DND-41 (cell line): ENCODE data around the gene SCYGR5.
"Not testable (repeated sequence)": the region's sequence is repeated elsewhere in the genome, so short reads cannot be mapped to it uniquely, and the experiment has no call there.

Experiments
- ATAC-seq: fragments of 200-7000 bp; cut with Tn5 transposase; 3 replicates; pipeline ENCODE4 v1.9.1; 2021; ENCODE audit warnings: low read depth; ENCODE audit not compliant: insufficient read depth
- DNase-seq: peaks from one replicate; pipeline ENCODE4 v3.0.0-alpha.2; 2020
- H2AFZ ChIP-seq: 2 replicates; pipeline ENCODE4 v1.6.0; 2012; ENCODE audit warnings: low read depth, low read length
- H3K27ac ChIP-seq: 2 replicates; pipeline ENCODE4 v1.5.1; 2012; ENCODE audit warnings: low read length, inconsistent platforms
- H3K27me3 ChIP-seq: fragments of 200-600 bp; sonication (generic); 2 replicates; pipeline ENCODE4 v1.6.0; 2012; ENCODE audit warnings: low read length, mild to moderate bottlenecking, inconsistent platforms; ENCODE audit not compliant: insufficient read depth, poor library complexity
- H3K36me3 ChIP-seq: 2 replicates; pipeline ENCODE4 v1.5.1; 2012; ENCODE audit warnings: low read length, inconsistent platforms; ENCODE audit not compliant: insufficient read depth
- H3K4me1 ChIP-seq: 2 replicates; pipeline ENCODE4 v1.5.1; 2012; ENCODE audit warnings: mild to moderate bottlenecking, low read length; ENCODE audit not compliant: insufficient read depth
- H3K4me2 ChIP-seq: 2 replicates; pipeline ENCODE4 v1.6.0; 2012; ENCODE audit warnings: mild to moderate bottlenecking, moderate library complexity, low read length, inconsistent platforms; ENCODE audit not compliant: insufficient read depth
- H3K4me3 ChIP-seq, 2 experiments: fragments of 200-600 bp in 1 of 2; shearing (Covaris generic) in 1 of 2; 2 replicates each; pipeline ENCODE4 v1.5.1; 2012 to 2016; ENCODE audit warnings: inconsistent platforms in 2 of 2, low read length in 2 of 2, mild to moderate bottlenecking in 2 of 2, low read depth in 1 of 2, moderate library complexity in 1 of 2
- H3K79me2 ChIP-seq: 2 replicates; pipeline ENCODE4 v1.6.0; 2012; ENCODE audit warnings: low read length, inconsistent platforms; ENCODE audit not compliant: insufficient read depth
- H3K9ac ChIP-seq: 2 replicates; pipeline ENCODE4 v1.6.0; 2012; ENCODE audit warnings: low read depth, mild to moderate bottlenecking, inconsistent platforms, low read length, moderate library complexity
- H3K9me3 ChIP-seq: 2 replicates; pipeline ENCODE4 v1.5.1; 2012; ENCODE audit warnings: low read length, moderate library complexity, mild to moderate bottlenecking, inconsistent platforms; ENCODE audit not compliant: insufficient read depth, severe bottlenecking
- H4K20me1 ChIP-seq: 2 replicates; pipeline ENCODE4 v1.6.0; 2012; ENCODE audit warnings: low read length; ENCODE audit not compliant: insufficient read depth
- EZH2 ChIP-seq: IDR thresholded peaks from 3 replicates; pipeline ENCODE4 v1.6.1; 2012; ENCODE audit warnings: borderline replicate concordance, low read depth, mild to moderate bottlenecking, moderate library complexity, low read length, inconsistent platforms; ENCODE audit not compliant: severe bottlenecking
- TF ChIP-seq, protein P1 (sequence below): IDR thresholded peaks from 2 replicates; pipeline ENCODE4 v1.5.1; 2012; ENCODE audit warnings: borderline replicate concordance, low read length, moderate library complexity, mild to moderate bottlenecking; ENCODE audit not compliant: poor library complexity, severe bottlenecking; ENCODE audit errors: extremely low read depth

The SCYGR5 gene

GRCh38 chr2:227666631-227667170 lies at the start of gene SCYGR5:
Gene SCYGR5, plus strand, starts transcription at chr2:227666804. Its CDS starts 0 bp downstream, at chr2:227666804.
- H4K20me1 ChIP-seq, H3K4me2 ChIP-seq, H2AFZ ChIP-seq, H3K9me3 ChIP-seq, H3K27ac ChIP-seq, H3K36me3 ChIP-seq, ATAC-seq, H3K27me3 ChIP-seq, H3K9ac ChIP-seq, H3K4me1 ChIP-seq, H3K79me2 ChIP-seq, H3K4me3 ChIP-seq: not testable (repeated sequence)
- peak; percentile 7 for DNase-seq

DNA sequence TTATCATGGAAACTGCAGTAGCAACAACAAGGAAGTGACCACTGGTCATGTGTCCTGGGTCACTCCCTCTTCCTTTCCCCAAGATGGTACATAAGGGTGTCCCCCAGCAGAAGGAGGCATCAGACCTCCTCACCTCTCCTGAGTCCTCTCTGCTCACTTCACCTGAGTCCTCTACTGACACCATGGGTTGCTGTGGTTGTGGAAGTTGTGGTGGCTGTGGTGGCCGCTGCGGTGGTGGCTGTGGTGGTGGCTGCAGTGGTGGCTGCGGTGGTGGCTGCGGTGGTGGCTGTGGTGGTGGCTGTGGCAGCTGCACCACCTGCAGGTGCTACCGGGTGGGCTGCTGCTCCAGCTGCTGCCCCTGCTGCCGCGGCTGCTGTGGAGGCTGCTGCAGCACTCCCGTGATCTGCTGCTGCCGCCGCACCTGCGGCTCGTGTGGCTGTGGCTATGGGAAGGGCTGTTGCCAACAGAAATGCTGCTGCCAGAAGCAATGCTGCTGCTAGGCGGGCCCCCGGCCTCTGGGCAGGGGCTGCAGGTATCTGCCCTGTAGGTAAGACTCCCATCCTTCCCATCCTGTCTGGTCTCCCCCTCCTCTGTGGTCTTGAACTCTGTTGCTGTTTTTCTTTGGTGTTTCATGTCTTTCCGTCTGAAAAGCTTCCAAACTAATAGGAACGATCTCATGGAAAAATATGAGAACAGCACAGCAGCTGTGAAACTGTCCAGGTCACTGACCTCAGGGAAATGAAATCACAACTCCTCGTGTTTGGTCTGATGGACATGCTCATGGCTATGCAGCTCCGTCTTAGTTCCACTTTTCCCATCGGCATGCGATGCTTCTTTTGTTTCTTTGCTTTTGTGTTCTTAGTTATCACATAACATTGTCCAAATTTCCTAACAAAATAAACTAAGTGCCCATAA lies 49.0 kb upstream of the SCYGR5 start, which contains the start of gene SCYGR4:
SCYGR4 (plus strand) TSS at position 183 of the 915 bp plus-strand sequence; CDS start at position 183, 0 bp downstream.
- no peaks in the 10 kb centered on the region for H3K9me3 ChIP-seq
- H4K20me1 ChIP-seq, result no peaks in the 10 kb centered on the region
- H3K79me2 ChIP-seq, result no peaks in the 10 kb centered on the region
- TF ChIP-seq, protein P1, sequence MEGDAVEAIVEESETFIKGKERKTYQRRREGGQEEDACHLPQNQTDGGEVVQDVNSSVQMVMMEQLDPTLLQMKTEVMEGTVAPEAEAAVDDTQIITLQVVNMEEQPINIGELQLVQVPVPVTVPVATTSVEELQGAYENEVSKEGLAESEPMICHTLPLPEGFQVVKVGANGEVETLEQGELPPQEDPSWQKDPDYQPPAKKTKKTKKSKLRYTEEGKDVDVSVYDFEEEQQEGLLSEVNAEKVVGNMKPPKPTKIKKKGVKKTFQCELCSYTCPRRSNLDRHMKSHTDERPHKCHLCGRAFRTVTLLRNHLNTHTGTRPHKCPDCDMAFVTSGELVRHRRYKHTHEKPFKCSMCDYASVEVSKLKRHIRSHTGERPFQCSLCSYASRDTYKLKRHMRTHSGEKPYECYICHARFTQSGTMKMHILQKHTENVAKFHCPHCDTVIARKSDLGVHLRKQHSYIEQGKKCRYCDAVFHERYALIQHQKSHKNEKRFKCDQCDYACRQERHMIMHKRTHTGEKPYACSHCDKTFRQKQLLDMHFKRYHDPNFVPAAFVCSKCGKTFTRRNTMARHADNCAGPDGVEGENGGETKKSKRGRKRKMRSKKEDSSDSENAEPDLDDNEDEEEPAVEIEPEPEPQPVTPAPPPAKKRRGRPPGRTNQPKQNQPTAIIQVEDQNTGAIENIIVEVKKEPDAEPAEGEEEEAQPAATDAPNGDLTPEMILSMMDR, result no peak
- TF ChIP-seq EZH2, result no peak
- H3K4me1 ChIP-seq, result no peaks in the 10 kb centered on the region
- H3K9ac ChIP-seq, result no peak within 1 kb of the TSS
- no peaks in the 10 kb centered on the region for H3K36me3 ChIP-seq
- ATAC-seq (no peak), DNase-seq (no peak)
- no peak within 1 kb of the TSS for H3K4me2 ChIP-seq
- no peaks in the 10 kb centered on the region for H3K27me3 ChIP-seq
- H3K4me3 ChIP-seq, result no peak within 1 kb of the TSS
- no peak within 1 kb of the TSS for H3K27ac ChIP-seq
- H2AFZ ChIP-seq, result no peak within 1 kb of the TSS

DNA sequence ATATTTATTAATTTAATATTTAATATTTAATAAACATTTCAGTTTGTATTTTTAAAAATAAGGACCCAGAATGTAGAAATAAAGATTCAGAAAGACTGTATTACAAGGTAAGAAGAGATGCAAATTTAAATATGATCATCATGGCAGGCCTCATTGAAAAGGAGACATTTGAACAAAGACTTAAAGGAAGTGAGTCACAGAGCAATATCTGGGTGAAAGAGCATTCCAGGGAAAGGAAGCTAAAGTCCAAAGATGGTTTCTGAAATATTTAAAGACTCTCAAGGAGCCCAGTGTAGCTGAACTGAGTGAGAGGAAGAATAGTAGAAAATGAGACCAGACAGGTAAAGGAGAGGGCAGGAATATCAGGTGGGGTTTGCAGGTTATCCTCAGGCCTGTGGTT lies 43.4 kb upstream of the SCYGR5 start:
- H3K4me2 ChIP-seq, result no peak overlapping the region
- ATAC-seq (no peak), DNase-seq (no peak)
- no peaks in the 10 kb centered on the region for H4K20me1 ChIP-seq
- no peaks in the 10 kb centered on the region for H3K4me1 ChIP-seq
- no peaks in the 10 kb centered on the region for H3K79me2 ChIP-seq
- H3K9ac ChIP-seq, result no peak overlapping the region
- no peak for TF ChIP-seq EZH2
- TF ChIP-seq, protein P1, result no peak
- no peaks in the 10 kb centered on the region for H3K9me3 ChIP-seq
- no peak overlapping the region for H3K27ac ChIP-seq
- H2AFZ ChIP-seq, result no peak overlapping the region
- no peak overlapping the region for H3K4me3 ChIP-seq
- no peaks in the 10 kb centered on the region for H3K27me3 ChIP-seq
- H3K36me3 ChIP-seq, result no peaks in the 10 kb centered on the region

DNA sequence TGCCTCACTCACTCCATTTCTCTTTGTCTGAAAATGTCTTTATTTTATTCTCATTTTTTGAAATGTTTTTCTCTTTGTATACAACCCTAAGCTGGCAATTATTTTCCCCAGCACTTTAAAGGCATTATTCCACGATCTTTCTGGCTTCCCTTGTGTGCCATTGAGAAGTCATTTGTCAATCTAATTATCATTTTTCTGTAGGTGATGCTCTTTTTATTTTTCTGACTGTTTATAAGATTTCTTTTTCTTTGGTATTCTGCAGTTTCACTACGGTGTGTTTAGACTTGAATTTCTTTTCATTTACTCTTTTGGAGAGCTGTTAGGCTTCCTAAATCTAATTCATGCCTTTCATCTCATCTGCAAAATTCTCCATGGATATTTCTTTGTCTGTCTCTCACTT lies 41.2 kb upstream of the SCYGR5 start:
- TF ChIP-seq EZH2, result no peak
- TF ChIP-seq, protein P1, result no peak
- H3K36me3 ChIP-seq, result no peaks in the 10 kb centered on the region

More for the DNA sequence above, 41.2 kb upstream of the SCYGR5 start:
- Histone ChIP-seq H3K9ac (no peak overlapping the region), H4K20me1 (no peaks in the 10 kb centered on the region), H3K4me3 (no peak overlapping the region), H3K79me2 (no peaks in the 10 kb centered on the region), H3K9me3 (no peaks in the 10 kb centered on the region), H3K27ac (no peak overlapping the region), H3K27me3 (no peaks in the 10 kb centered on the region), H3K4me2 (no peak overlapping the region), H2AFZ (no peak overlapping the region), H3K4me1 (no peaks in the 10 kb centered on the region)
- ATAC-seq (no peak), DNase-seq (no peak)
